ENCODE measurements around the gene WDR1.

The WDR1 gene

DNA sequence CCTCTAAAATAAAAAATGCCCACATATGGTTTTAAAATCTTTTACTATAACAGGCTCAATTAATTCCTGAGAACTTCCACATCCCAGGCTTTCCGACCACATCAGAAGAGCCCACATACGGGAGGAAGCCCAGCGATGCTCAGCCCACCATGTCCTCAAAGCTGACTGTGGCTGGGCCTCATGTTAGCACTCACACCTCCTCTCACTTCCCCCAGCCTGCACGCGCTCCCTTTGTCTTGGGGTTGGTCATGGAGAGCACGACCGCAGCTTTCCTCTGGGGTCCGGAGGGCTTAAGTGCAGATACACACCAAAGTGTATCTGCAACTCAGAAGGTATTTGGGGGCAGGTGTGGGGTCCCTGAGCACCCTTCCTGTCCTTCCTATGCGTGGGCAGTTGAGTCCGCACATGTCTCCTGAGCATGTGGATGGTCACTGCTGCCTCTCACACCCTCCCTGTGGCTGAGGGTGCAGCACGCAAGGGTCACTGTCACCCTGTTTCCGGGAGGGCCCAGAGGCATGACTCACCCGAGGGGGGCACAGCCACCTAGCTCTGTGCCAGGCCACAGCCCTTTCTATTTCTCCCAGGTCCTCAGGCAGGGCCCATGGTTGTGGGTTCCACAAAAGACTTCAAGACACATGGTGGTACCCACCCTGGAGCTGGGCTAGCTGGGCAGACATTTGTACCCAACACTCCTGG, 21.2 kb downstream of the WDR1 start:
- H3K4me3 ChIP-seq (ENCODE audit: low read depth, low read length): no peak overlapping the region
- TF ChIP-seq CTCF (IDR thresholded peaks at IDR 0.05; ENCODE audit: insufficient read depth, low read length, missing control alignments): no peak
- CTCF ChIA-PET: interaction anchor here (0.8 to 1.8 kb wide), 6 partner anchors 9 to 24 kb away, joined by 3 to 6 read pairs (median 4); no protein-coding TSS in a partner anchor
- POLR2A ChIA-PET: interaction anchor here (1.0 to 8.3 kb wide), 6 partner anchors 8 to 23 kb away, joined by 3 to 87 read pairs (median 6); partner anchors contain the start of gene WDR1
- DNase-seq (ENCODE audit: low read depth, low spot score): no peak

DNA sequence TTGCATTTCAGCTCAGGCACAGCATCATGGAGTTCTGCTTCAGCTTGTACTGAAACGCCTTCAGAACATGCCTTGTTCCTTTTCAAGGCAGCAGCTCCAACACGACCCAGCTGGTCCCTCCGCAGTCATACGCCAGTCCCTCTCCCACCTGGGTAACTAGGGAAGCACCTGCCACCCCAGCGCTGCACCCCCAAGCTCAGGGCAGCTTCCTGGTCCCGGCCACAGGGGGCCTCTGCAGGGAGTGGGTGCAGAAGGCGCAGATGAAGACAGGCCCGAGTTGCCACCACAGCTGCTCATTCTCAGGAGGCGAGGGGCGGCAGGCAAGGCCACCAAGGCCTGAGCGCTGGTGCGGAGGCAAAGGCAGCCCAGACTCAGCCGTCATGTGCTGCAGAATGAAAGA, 21.8 kb downstream of the WDR1 start:
- POLR2A ChIA-PET: interaction anchor here (1.7 to 8.3 kb wide), 3 partner anchors 7 to 23 kb away, joined by 4 to 87 read pairs (median 10); partner anchors contain the start of gene WDR1
- TF ChIP-seq CTCF (IDR thresholded peaks at IDR 0.05; ENCODE audit: insufficient read depth, low read length, missing control alignments): no peak
- CTCF ChIA-PET: interaction anchor here (1.0 to 1.8 kb wide), 3 partner anchors 9 to 12 kb away, joined by 4 to 5 read pairs (median 4); no protein-coding TSS in a partner anchor
- H3K4me3 ChIP-seq (ENCODE audit: low read depth, low read length): no peak overlapping the region
- no peak for DNase-seq (ENCODE audit: low read depth, low spot score)

- no peak overlapping the region for H3K4me3 ChIP-seq (ENCODE audit: low read depth, low read length)
- DNase-seq (ENCODE audit: low read depth, low spot score): peak; percentile 62
- POLR2A ChIA-PET: interaction anchor here (0.7 to 8.3 kb wide), 8 partner anchors 9 to 24 kb away, joined by 3 to 87 read pairs (median 6); partner anchors contain the start of gene WDR1
Measured at GRCh38 chr4:10093801-10094552, 22.6 kb downstream of the WDR1 start.

DNA sequence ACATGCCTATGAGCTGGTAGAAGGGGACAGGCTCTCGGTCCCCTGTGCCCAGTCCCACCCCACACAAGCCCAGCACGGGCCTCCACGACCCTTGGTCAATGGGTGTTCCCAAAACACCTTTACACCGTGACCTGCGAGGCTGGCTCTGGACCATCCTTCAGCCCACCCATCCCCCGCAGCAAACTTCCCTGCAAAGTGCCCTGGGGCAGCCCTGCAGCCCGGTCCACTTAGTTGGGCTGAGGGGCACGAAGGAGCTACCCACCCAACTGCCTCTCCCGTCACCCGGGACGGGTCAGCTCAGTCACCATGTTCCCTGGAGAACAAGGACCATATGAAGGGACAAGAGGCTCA, 23.4 kb downstream of the WDR1 start:
- CTCF ChIA-PET: interaction anchor here (0.9 to 2.0 kb wide), 4 partner anchors 11 to 24 kb away, joined by 3 to 5 read pairs (median 4); partner anchors contain the start of gene WDR1
- POLR2A ChIA-PET: interaction anchor here (0.7 to 8.3 kb wide), 8 partner anchors 10 to 25 kb away, joined by 3 to 87 read pairs (median 6); partner anchors contain the start of gene WDR1

More at GRCh38 chr4:10093801-10094552, 22.6 kb downstream of the WDR1 start:
- no peak for TF ChIP-seq CTCF (IDR thresholded peaks at IDR 0.05; ENCODE audit: insufficient read depth, low read length, missing control alignments)
- CTCF ChIA-PET: interaction anchor here (0.9 to 2.0 kb wide), 4 partner anchors 10 to 23 kb away, joined by 3 to 5 read pairs (median 4); partner anchors contain the start of gene WDR1

DNA sequence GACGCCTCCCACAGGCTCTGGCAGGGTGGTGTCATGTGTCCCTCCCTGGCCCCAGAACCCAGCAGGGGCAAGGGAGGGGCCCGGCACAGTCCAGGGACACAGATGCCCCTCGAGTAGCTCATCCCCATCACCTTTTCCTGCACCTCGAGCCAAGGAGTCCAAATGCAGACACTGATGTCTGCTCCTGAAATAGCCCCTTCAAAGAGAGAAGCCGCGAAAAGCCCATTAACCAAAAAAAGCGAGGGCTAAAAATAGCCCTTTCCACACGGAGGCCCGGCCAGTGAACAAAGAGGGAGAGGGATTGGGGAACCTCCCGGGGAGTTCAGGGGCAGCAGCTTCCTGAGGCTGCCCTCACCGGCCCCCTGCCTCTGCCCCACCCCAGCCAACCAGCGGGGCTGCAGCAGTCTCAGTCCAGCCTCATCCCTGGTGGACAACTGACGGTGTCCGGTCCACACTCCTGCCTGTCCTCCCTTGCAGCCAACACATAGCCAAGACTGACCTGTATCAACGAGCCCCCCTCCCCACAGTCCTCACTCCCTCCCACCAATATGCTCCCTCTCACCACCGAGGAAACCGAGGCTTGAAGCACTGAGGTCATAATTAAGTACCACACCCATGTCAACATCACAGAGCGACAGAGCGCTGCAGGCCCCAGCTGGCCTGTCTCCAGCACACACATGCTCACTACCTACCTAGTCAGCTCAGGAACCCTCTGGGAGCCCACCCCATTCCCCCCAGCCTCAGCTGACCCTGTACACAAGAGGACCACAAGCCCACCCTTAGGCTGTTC, 23.9 kb downstream of the WDR1 start:
- ChIA-PET CTCF (interaction anchor here (0.9 to 2.0 kb wide), 5 partner anchors 9 to 544 kb away, joined by 3 to 5 read pairs (median 4); partner anchors contain the start of gene WDR1), POLR2A (interaction anchor here (0.9 to 8.3 kb wide), 5 partner anchors 11 to 25 kb away, joined by 5 to 87 read pairs (median 8); partner anchors contain the start of gene WDR1)
- TF ChIP-seq CTCF (IDR thresholded peaks at IDR 0.05; ENCODE audit: insufficient read depth, low read length, missing control alignments): no peak
- DNase-seq (ENCODE audit: low read depth, low spot score): no peak
- H3K4me3 ChIP-seq (ENCODE audit: low read depth, low read length): no peak overlapping the region

More for the DNA sequence above, 23.4 kb downstream of the WDR1 start:
- no peak for TF ChIP-seq CTCF (IDR thresholded peaks at IDR 0.05; ENCODE audit: insufficient read depth, low read length, missing control alignments)
- no peak overlapping the region for H3K4me3 ChIP-seq (ENCODE audit: low read depth, low read length)
- no peak for DNase-seq (ENCODE audit: low read depth, low spot score)
